ENCODE data around the gene C5orf63. TPM values are rescaled to one million over a fixed set of nuclear protein-coding genes. Genes with fewer than 3 reads are reported as not detected.

C5orf63 gene
- total and polyA plus RNA-seq, 9 of the 15 experiments (the other 6 are each of a cell fraction or from before 2014, with no cell fraction given), result 1.8 to 24.6 (median 6.2) TPM

DNA sequence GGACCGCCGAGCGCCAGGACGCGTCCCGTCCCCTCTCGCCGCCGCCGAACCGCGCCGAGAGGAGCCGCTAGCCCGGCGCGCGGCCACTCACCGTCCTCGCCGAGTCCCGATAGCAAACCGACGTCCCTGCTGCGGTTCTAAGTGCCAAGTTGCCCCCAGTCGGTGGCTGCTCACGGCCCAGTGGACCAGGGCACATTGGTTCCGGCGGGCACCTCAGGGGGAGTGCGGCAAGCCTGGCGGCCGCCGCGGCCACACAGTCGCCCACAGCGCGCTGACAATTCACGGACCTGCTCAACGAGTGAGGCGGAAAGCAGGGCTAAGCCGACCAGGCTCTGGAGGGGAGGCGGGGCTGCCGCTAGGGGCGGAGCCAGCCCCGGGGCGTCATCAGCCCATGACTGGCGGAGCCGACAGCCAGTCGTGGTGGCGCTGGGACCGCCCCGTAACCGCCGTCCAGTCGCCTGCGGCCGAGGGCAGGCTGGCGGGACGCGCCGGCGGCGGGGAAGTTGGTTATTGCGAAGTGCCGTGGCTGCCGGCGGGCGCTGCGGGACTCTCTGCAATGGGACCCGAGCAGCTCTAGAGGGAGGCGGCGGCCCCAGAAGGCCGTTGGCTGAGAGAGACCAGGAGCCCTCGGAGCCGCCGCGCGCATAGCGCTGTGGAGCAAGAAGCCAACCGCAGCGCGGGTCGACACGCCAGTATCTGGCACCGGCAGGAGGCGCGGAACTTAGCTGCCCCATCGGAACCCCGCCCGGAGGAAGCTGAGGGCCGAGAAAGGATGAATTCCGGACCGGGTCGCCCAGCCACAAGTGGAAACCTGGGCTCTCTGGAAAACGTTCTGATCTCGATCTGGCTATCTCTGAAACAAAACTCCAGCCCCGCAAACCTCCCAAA lies 42.8 kb downstream of the C5orf63 start, which contains the start of gene MARCHF3 (continued):
- TF ChIP-seq, protein P1, sequence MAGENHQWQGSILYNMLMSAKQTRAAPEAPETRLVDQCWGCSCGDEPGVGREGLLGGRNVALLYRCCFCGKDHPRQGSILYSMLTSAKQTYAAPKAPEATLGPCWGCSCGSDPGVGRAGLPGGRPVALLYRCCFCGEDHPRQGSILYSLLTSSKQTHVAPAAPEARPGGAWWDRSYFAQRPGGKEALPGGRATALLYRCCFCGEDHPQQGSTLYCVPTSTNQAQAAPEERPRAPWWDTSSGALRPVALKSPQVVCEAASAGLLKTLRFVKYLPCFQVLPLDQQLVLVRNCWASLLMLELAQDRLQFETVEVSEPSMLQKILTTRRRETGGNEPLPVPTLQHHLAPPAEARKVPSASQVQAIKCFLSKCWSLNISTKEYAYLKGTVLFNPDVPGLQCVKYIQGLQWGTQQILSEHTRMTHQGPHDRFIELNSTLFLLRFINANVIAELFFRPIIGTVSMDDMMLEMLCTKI (IDR thresholded peaks at IDR 0.05; ENCODE audit: partially characterized antibody), result no peak
- TF ChIP-seq, protein P2, sequence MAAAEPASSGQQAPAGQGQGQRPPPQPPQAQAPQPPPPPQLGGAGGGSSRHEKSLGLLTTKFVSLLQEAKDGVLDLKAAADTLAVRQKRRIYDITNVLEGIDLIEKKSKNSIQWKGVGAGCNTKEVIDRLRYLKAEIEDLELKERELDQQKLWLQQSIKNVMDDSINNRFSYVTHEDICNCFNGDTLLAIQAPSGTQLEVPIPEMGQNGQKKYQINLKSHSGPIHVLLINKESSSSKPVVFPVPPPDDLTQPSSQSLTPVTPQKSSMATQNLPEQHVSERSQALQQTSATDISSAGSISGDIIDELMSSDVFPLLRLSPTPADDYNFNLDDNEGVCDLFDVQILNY (CRISPR knock-in tag; IDR thresholded peaks at IDR 0.05), result peak; percentile 5; the same call in 1 of the 2 replicates
- no peak for TF ChIP-seq IFI16 (CRISPR knock-in tag; IDR thresholded peaks at IDR 0.05)
- TF ChIP-seq, protein P3, sequence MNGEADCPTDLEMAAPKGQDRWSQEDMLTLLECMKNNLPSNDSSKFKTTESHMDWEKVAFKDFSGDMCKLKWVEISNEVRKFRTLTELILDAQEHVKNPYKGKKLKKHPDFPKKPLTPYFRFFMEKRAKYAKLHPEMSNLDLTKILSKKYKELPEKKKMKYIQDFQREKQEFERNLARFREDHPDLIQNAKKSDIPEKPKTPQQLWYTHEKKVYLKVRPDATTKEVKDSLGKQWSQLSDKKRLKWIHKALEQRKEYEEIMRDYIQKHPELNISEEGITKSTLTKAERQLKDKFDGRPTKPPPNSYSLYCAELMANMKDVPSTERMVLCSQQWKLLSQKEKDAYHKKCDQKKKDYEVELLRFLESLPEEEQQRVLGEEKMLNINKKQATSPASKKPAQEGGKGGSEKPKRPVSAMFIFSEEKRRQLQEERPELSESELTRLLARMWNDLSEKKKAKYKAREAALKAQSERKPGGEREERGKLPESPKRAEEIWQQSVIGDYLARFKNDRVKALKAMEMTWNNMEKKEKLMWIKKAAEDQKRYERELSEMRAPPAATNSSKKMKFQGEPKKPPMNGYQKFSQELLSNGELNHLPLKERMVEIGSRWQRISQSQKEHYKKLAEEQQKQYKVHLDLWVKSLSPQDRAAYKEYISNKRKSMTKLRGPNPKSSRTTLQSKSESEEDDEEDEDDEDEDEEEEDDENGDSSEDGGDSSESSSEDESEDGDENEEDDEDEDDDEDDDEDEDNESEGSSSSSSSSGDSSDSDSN (IDR thresholded peaks at IDR 0.05; ENCODE audit: borderline replicate concordance in 1 of 2, low read depth in 2 of 2, low read length in 2 of 2), result peak; percentile 72 to 90; a peak in 3 of 4 replicates
- TF ChIP-seq ZNF696 (CRISPR knock-in tag; conservative IDR thresholded peaks at IDR 0.05), result no peak
- TF ChIP-seq ZBTB1 (CRISPR knock-in tag; IDR thresholded peaks at IDR 0.05; ENCODE audit: borderline replicate concordance, low read depth), result peak; percentile 96
- TF ChIP-seq FOXA1 (IDR thresholded peaks at IDR 0.05; ENCODE audit: borderline replicate concordance), result no peak
- TF ChIP-seq ZNF263 (CRISPR knock-in tag; IDR thresholded peaks at IDR 0.05; ENCODE audit: borderline replicate concordance), result peak; percentile 68; the same call in 1 of the 2 replicates
- TF ChIP-seq ZNF347 (CRISPR knock-in tag; IDR thresholded peaks at IDR 0.05; ENCODE audit: low read depth), result no peak
- TF ChIP-seq, protein P4, sequence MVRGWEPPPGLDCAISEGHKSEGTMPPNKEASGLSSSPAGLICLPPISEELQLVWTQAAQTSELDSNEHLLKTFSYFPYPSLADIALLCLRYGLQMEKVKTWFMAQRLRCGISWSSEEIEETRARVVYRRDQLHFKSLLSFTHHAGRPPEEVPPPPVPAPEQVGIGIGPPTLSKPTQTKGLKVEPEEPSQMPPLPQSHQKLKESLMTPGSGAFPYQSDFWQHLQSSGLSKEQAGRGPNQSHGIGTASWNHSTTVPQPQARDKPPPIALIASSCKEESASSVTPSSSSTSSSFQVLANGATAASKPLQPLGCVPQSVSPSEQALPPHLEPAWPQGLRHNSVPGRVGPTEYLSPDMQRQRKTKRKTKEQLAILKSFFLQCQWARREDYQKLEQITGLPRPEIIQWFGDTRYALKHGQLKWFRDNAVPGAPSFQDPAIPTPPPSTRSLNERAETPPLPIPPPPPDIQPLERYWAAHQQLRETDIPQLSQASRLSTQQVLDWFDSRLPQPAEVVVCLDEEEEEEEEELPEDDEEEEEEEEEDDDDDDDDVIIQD (CRISPR knock-in tag; IDR thresholded peaks at IDR 0.05), result no peak
- TF ChIP-seq SRSF7 (optimal IDR thresholded peaks at IDR 0.05; ENCODE audit: low read depth, low read length), result no peak
- TF ChIP-seq FOS (IDR thresholded peaks at IDR 0.05; ENCODE audit: extremely low read depth, insufficient read length), result peak; percentile 84
- no peak for TF ChIP-seq ZNF507 (tag; conservative IDR thresholded peaks at IDR 0.05)
- peak; percentile 87 for TF ChIP-seq CREM (IDR thresholded peaks at IDR 0.05; ENCODE audit: low read depth)
- TF ChIP-seq EHMT2 (IDR thresholded peaks at IDR 0.05), result no peak
- TF ChIP-seq SMAD1 (IDR thresholded peaks at IDR 0.05; ENCODE audit: low read depth, low read length, partially characterized antibody), result peak; percentile 22
- TF ChIP-seq KAT8 (IDR thresholded peaks at IDR 0.05; ENCODE audit: low read depth), result no peak
- TF ChIP-seq GTF2F1 (IDR thresholded peaks at IDR 0.05; ENCODE audit: low read depth, low read length), result peak; percentile 83; the same call in 1 of the 2 replicates
- TF ChIP-seq, protein P5, sequence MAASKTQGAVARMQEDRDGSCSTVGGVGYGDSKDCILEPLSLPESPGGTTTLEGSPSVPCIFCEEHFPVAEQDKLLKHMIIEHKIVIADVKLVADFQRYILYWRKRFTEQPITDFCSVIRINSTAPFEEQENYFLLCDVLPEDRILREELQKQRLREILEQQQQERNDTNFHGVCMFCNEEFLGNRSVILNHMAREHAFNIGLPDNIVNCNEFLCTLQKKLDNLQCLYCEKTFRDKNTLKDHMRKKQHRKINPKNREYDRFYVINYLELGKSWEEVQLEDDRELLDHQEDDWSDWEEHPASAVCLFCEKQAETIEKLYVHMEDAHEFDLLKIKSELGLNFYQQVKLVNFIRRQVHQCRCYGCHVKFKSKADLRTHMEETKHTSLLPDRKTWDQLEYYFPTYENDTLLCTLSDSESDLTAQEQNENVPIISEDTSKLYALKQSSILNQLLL (CRISPR knock-in tag; IDR thresholded peaks at IDR 0.05; ENCODE audit: borderline replicate concordance), result no peak
- no peak for TF ChIP-seq KHSRP (IDR thresholded peaks at IDR 0.05)
